NCI-H1048 (cell line): Measurements from ENCODE around the gene TCAIM.

Experiments
- DNase-seq: peaks from one replicate; lab custom pipeline; 2025; lab: John Stamatoyannopoulos, UW

TCAIM gene

GRCh38 chr3:44445786-44446185, 107.2 kb downstream of the TCAIM start:
- DNase-seq = no peak

- no peak for DNase-seq
These were observed 108.4 kb downstream of the TCAIM start for GRCh38 chr3:44446929-44447328.

DNA sequence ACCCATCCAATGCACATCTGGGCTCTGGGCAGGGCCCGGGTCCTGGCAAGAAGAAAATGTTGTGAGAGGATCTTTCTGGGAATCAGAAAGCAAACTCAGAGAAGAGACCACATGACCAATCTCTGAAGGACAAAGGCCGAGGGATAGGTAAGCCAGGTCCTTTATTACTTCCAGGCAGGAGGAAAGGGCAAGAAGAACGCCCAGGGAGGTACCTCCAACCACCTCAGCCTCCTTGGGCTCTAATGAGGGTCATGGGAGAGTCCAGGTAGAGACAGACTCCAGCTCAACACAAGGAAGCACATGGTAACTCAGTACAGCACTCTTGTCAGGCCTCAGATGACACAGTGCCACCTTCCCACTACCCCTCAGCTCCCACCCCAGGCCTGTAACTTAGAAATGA, 112.9 kb downstream of the TCAIM start:
- no peak for DNase-seq

DNA sequence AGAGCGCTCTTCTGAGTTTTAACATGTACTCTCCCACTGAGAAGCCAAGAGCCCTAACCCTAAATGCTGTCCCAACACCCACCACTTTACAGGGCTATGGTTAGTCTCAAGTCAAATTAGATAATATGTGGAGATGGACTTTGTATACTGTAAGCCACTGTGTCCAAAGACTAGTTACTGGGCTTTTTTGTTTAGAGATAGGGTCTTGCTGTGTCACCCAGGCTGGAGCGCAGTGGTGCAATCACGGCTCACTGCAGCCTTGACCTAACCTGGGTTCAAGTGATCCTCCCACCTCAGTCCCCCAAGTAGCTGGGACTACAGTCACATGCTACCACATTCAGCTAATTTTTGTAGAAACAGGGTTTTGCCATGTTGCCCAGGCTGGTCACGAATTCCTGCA, 115.7 kb downstream of the TCAIM start:
- no peak for DNase-seq

- no peak for DNase-seq
These were observed 116.8 kb downstream of the TCAIM start for GRCh38 chr3:44455318-44455717.
